HCT116 (cell line): Measurements from ENCODE around the gene TNFRSF1A. TPM values are rescaled to one million over a fixed set of nuclear protein-coding genes. Genes with fewer than 3 reads are reported as not detected.

Source experiments
- ATAC-seq: fragments of 200-7000 bp; cut with Tn5 transposase; 2 replicates; pipeline ENCODE4 v1.9.1; 2020; ENCODE audit warnings: mild to moderate bottlenecking, moderate library complexity
- BruUV-seq: library from RNA; stranded (reverse); fragments of 400-500 nt; replicated peaks from 2 replicates; lab custom pipeline; 2021; lab: Mats Ljungman, UMichigan
- CTCF ChIA-PET: fragments of 300-600 bp; sonication (Branson Sonifier 250); formaldehyde crosslinking; loops from one replicate; lab custom pipeline; 2021; ENCODE audit warnings: antibody characterized with exemption; lab: Charles Lee
- POLR2A ChIA-PET: fragments of 300-600, 350-600 bp; sonication (Branson Sonifier 250); formaldehyde crosslinking; loops from one replicate; lab custom pipeline; 2021; ENCODE audit warnings: antibody characterized with exemption; lab: Charles Lee
- RAD21 ChIA-PET, 2 experiments: fragments of 300-600 bp; sonication (Branson Sonifier 250); formaldehyde crosslinking; loops; one replicate each; lab custom pipeline; 2023; ENCODE audit warnings: low total read pairs in 2 of 2; ENCODE audit not compliant: uncharacterized antibody in 2 of 2, unreplicated experiment in 2 of 2, low non-redundant PET in 1 of 2; lab: Charles Lee
- DNase-seq: peaks from one replicate; pipeline ENCODE4 v3.0.0-alpha.2; 2010; ENCODE audit warnings: low read depth, low spot score
- H2AFZ ChIP-seq: fragments of 200-600 bp; shearing (Covaris generic), sonication (generic); 2 replicates; pipeline ENCODE4 v1.6.1; 2017; ENCODE audit warnings: low read depth, mixed run types, mixed read lengths, antibody characterized with exemption, low read length; ENCODE audit not compliant: poor library complexity, severe bottlenecking
- H3K27ac ChIP-seq: 2 replicates; pipeline ENCODE4 v1.5.1; 2012; ENCODE audit warnings: low read depth, low read length
- H3K27me3 ChIP-seq: fragments of 200-600 bp; sonication (generic); 2 replicates; pipeline ENCODE4 v1.6.1; 2016; ENCODE audit warnings: mixed run types, low read length, mixed read lengths; ENCODE audit not compliant: insufficient read depth
- H3K36me3 ChIP-seq, 2 experiments: fragments of 200-500 bp in 1 of 2; fragments of 200-600 bp in 1 of 2; sonication (Bioruptor generic) in 1 of 2; sonication (generic) in 1 of 2; 2 replicates each; pipeline versions ENCODE4 v1.5.1 to v1.6.1; 2014 to 2016; ENCODE audit warnings: low read length in 2 of 2, inconsistent platforms in 1 of 2, mixed read lengths in 1 of 2, mixed run types in 1 of 2; ENCODE audit not compliant: insufficient read depth in 2 of 2, control insufficient read depth in 1 of 2
- H3K4me1 ChIP-seq, 2 experiments: fragments of 200-600 bp in 1 of 2; sonication (generic) in 1 of 2; 2 replicates each; pipeline versions ENCODE4 v1.5.1 to v1.6.1; 2012 to 2017; ENCODE audit warnings: low read length in 2 of 2, inconsistent platforms in 1 of 2, mild to moderate bottlenecking in 1 of 2, mixed read lengths in 1 of 2, mixed run types in 1 of 2, moderate library complexity in 1 of 2; ENCODE audit not compliant: insufficient read depth in 2 of 2, control insufficient read depth in 1 of 2
- H3K4me2 ChIP-seq: fragments of 200-600 bp; sonication (generic); 2 replicates; pipeline ENCODE4 v1.6.1; 2017; ENCODE audit warnings: mixed run types, low read length, mixed read lengths
- H3K4me3 ChIP-seq, 2 experiments: fragments of 200-600 bp in 1 of 2; sonication (generic) in 1 of 2; replicated peaks in 1 of 2; 2 replicates each; pipeline ENCODE4 v1.5.1; 2011 to 2016; ENCODE audit warnings: low read length in 2 of 2, control low read depth in 1 of 2, low read depth in 1 of 2, mild to moderate bottlenecking in 1 of 2, mixed read lengths in 1 of 2, mixed run types in 1 of 2
- H3K79me2 ChIP-seq: fragments of 200-600 bp; sonication (generic); 2 replicates; pipeline ENCODE4 v1.6.1; 2017; ENCODE audit warnings: mild to moderate bottlenecking, mixed run types, low read length, moderate library complexity, mixed read lengths; ENCODE audit not compliant: insufficient read depth
- H3K9ac ChIP-seq: fragments of 200-600 bp; sonication (generic); 2 replicates; pipeline ENCODE4 v1.6.1; 2016; ENCODE audit warnings: low read length, mixed read lengths
- H3K9me2 ChIP-seq: fragments of 200-600 bp; sonication (generic), shearing (Covaris generic); 2 replicates; pipeline ENCODE4 v1.6.1; 2017; ENCODE audit warnings: mixed run types, mild to moderate bottlenecking, moderate library complexity; ENCODE audit not compliant: insufficient read depth
- H3K9me3 ChIP-seq, 2 experiments: fragments of 200-500 bp in 1 of 2; fragments of 200-600 bp in 1 of 2; sonication (Bioruptor generic) in 1 of 2; sonication (generic) in 1 of 2; 2 replicates each; pipeline ENCODE4 v1.6.1; 2014 to 2017; ENCODE audit warnings: low read length in 2 of 2, mixed read lengths in 2 of 2, inconsistent platforms in 1 of 2, low read depth in 1 of 2, mild to moderate bottlenecking in 1 of 2, mixed run types in 1 of 2, moderate library complexity in 1 of 2; ENCODE audit not compliant: control insufficient read depth in 1 of 2, insufficient read depth in 1 of 2
- H4K20me1 ChIP-seq: fragments of 200-600 bp; sonication (generic), shearing (Covaris generic); 2 replicates; pipeline ENCODE4 v1.6.1; 2017; ENCODE audit warnings: mixed run types, mild to moderate bottlenecking, moderate library complexity; ENCODE audit not compliant: insufficient read depth
- FOSL1 ChIP-seq: IDR thresholded peaks from 2 replicates; pipeline ENCODE4 v1.6.1; 2012; ENCODE audit warnings: low read depth
- ZBTB33 ChIP-seq: IDR thresholded peaks from 2 replicates; pipeline ENCODE4 v1.6.1; 2011; ENCODE audit warnings: mild to moderate bottlenecking, low read length, moderate library complexity; ENCODE audit not compliant: insufficient replicate concordance; ENCODE audit errors: extremely low read depth
- ZFX ChIP-seq: fragments of 450-650 bp; IDR thresholded peaks from 2 replicates; pipeline ENCODE4 v1.6.1; 2017
- intact Hi-C: fragments of 100-400 bp; cut with micrococcal nuclease; formaldehyde crosslinking; loops from 2 replicates; pipeline ENCODE4 v1.10.0; 2022
- total RNA-seq: library from RNA; stranded (reverse); gene quantifications from one replicate; pipeline ENCODE4 v1.2.1, GENCODE V29; 2021; ENCODE audit not compliant: unreplicated experiment
- TF ChIP-seq, protein P1 (sequence below), 3 experiments: fragments of 200-600 bp in 1 of 3; sonication (generic) in 1 of 3; IDR thresholded peaks in 2 of 3; conservative IDR thresholded peaks in 1 of 3; 2 replicates each; pipeline ENCODE4 v1.5.1; 2012 to 2017; ENCODE audit warnings: low read depth in 2 of 3, low read length in 2 of 3, antibody characterized with exemption in 1 of 3, borderline replicate concordance in 1 of 3, control low read depth in 1 of 3, mild to moderate bottlenecking in 1 of 3, mixed read lengths in 1 of 3, mixed run types in 1 of 3, moderate library complexity in 1 of 3; ENCODE audit not compliant: insufficient read depth in 1 of 3

The TNFRSF1A gene
- total RNA-seq, 1 experiment from 2014 or later: 129 TPM

DNA sequence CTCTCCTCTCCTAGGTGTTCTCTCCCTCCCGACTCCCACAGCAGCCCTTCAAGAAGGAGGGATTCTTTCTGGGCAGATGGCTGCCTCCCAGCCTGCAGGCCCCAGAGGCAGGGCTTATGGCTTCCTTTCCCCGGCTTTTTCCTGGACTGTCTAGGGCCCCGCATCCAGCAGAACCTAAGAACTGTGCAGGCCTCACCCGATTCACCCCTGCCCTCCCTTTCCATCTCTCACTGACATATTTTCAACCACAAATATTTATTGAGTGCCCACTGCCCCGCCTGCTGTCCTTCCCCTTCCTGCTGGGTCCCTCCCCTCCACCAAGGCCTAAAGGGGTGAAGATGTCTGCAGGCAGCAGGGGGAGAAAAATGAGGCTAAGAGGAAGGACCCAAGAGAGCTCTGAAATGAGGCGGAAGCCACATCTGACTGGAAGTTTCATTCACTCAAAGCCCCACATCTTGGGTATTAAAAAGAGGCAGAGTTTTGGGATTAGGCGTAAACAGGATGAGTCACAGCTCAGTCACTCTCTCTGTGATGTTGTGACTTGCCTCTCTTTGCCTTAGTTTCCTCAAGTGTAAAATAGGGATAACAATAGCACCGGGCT, 30.6 kb upstream of the TNFRSF1A start:
- DNase-seq: peak; percentile 90
- TF ChIP-seq ZFX (peak; percentile 66), FOSL1 (no peak), ZBTB33 (peak; percentile 36)
- TF ChIP-seq, protein P1, sequence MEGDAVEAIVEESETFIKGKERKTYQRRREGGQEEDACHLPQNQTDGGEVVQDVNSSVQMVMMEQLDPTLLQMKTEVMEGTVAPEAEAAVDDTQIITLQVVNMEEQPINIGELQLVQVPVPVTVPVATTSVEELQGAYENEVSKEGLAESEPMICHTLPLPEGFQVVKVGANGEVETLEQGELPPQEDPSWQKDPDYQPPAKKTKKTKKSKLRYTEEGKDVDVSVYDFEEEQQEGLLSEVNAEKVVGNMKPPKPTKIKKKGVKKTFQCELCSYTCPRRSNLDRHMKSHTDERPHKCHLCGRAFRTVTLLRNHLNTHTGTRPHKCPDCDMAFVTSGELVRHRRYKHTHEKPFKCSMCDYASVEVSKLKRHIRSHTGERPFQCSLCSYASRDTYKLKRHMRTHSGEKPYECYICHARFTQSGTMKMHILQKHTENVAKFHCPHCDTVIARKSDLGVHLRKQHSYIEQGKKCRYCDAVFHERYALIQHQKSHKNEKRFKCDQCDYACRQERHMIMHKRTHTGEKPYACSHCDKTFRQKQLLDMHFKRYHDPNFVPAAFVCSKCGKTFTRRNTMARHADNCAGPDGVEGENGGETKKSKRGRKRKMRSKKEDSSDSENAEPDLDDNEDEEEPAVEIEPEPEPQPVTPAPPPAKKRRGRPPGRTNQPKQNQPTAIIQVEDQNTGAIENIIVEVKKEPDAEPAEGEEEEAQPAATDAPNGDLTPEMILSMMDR (IDR thresholded peaks at IDR 0.05 in 2 of 3, conservative IDR thresholded peaks at IDR 0.05 in 1 of 3; ENCODE audit: borderline replicate concordance in 1 of 3, insufficient read depth in 1 of 3, low read depth in 2 of 3, low read length in 2 of 3): no peak
- TF ChIP-seq, all 23 proteins: peak for 2
- ATAC-seq: peak; percentile 48
- CTCF ChIA-PET: interaction anchor here (0.9 to 1.3 kb wide), 2 partner anchors 17 to 93 kb away, joined by 3 read pairs; no protein-coding TSS in a partner anchor
- H3K4me2 ChIP-seq: peak overlapping the region; percentile 91
- 0 out of 4 replicates have a peak, but pooled peaks cover 0 to 12% of the 10 kb centered on the region in 2 experiments for H3K36me3 ChIP-seq
- no peaks in the 10 kb centered on the region for H3K27me3 ChIP-seq
- no peaks in the 10 kb centered on the region for H3K9me2 ChIP-seq
- H3K9me3 ChIP-seq: no peaks in the 10 kb centered on the region
- peak overlapping the region; percentile 54 to 58 for H3K4me3 ChIP-seq
- peaks cover 62% of the 10 kb centered on the region for H3K79me2 ChIP-seq
- no TSS peak for BruUV-seq
- peaks cover 84 to 99% of the 10 kb centered on the region in 2 experiments for H3K4me1 ChIP-seq
- POLR2A ChIA-PET: interaction anchor here (0.7 to 3.8 kb wide), 4 partner anchors 9 to 162 kb away, joined by 4 to 29 read pairs (median 12); partner anchors contain the start of genes GAPDH and LTBR
- H4K20me1 ChIP-seq: no peaks in the 10 kb centered on the region
- RAD21 ChIA-PET: interaction anchor here (0.6 to 1.8 kb wide), 2 partner anchors 36 to 45 kb away, joined by 3 to 4 read pairs; no protein-coding TSS in a partner anchor
- no peak overlapping the region for H2AFZ ChIP-seq
- peak overlapping the region; percentile 73 for H3K9ac ChIP-seq
- intact Hi-C loops: no loop called here
- H3K27ac ChIP-seq: peak overlapping the region; percentile 100
